ENCODE data around the gene CCDC27.
"Not testable (repeated sequence)": the region's sequence is repeated elsewhere in the genome, so short reads cannot be mapped to it uniquely, and the experiment has no call there.

The CCDC27 gene

DNA sequence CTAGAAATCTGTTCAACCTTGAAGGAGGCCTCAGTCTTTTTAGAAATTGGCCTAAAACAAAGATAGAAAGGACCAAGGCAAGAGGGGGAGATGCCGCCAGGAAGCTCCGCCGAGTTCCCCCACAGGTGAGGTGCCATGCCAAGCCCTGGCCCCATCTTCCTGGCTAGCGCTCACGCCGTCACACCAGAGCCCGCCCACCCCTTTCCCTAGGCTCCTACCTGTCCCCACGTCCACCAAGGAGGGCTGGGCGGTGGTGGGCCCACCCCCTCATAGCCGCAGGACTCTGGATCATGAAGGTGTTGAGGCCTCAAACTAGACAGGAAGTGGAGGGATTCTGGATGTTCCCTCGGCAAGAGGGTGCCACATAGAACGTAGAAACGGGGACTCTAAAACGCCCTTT lies 15.5 kb upstream of the CCDC27 start:
- DNase-seq (ENCODE audit: low read depth) = no peak

DNA sequence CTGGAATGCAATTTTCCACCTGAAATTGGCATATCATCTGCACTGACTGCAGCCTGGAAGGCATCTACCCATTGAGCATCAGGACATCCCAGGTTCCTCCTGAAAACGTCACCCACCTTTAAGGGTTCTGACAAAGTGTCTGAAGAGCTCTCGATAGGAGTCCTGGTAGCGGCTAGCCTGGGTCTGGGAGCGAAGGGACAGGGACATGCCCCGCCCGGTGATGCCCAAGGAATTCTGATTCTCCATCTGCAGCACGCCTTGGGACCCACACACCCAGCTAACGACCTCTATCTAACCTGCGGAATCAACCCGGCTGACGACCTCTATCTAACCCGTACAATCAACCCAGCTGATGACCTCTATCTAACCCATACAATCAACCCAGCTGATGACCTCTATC lies 13.3 kb upstream of the CCDC27 start:
- DNase-seq (ENCODE audit: low read depth) = no peak

DNA sequence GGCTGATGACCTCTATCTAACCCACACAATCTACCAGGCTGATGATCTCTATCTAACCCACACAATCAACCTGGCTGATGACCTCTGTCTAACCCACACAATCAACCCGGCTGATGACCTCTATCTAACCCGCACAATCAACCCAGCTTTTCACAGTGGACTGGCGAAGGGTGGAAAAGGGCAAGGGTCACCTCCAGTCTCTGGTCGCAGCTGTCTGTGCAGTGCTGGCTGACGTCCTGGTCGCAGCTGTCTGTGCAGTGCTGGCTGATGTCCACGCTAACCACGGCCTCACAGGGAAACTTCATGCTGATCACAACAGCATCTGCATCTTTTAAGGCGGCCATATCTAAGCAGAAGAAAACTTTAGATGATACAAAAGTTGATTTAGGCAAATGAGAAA lies 12.2 kb upstream of the CCDC27 start:
- no peak for DNase-seq (ENCODE audit: low read depth)

DNA sequence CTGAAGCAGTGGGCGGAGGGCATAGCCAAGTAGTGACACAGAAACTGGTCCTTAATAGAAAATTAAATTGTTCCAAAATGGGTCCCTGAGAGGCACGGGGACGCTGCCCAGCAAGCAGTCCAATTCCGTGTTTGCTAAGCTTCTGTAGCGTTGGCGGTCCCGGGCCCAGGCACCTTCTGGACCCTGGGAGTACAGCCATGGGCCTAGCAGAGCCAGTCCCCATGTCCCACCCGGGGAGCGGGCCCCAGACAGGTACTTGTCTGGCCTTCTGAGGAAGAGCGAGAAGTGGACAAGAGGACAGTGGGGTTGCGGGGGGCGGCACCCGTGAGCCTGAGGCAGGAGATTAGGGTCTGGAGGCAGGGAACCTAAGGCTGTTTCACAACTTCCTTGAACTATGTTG lies 11.5 kb upstream of the CCDC27 start:
- DNase-seq (ENCODE audit: low read depth) = no peak

DNA sequence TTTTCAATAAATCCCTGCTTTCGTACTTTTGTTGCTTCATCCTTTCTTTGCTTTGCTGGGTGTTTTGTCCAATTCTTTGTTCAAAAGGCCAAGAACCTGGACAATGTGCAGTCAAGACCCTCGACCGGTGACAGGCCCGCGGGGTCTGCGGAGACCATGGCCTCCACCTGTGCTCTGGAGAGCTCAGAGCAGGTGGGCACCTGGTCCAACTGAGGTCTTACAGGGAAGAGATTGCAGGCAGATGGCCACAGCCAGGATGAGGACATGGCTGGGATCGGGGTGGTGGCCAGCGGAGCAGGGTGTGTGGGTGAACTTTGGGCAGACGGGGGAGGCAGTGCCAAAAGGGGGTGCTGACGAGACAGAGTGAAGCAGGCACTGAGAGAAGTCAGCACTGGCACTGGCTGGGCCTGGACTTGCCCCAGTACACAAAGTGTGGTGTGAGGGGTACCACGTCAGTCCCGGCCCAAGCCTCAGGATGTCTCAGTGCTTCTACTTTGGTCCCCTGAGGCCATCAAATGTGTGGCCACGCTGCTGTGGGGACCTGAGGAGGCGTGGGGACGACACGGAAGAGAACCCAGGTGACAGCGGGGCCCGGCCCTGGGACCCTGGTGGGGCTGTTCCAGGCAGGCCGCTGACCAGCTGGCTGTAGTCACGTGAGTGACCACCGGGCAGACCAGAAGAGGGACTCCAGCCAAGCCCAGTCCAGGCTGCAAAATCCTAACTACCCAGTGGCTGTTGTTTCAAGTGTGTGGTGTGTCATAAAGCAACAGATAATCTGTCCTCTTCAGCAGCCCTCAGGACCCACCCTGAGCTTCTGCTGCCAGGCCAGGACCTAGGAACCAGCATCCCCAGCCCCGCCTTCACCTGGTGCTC lies 10.4 kb upstream of the CCDC27 start:
- no peak for DNase-seq (ENCODE audit: low read depth)

DNA sequence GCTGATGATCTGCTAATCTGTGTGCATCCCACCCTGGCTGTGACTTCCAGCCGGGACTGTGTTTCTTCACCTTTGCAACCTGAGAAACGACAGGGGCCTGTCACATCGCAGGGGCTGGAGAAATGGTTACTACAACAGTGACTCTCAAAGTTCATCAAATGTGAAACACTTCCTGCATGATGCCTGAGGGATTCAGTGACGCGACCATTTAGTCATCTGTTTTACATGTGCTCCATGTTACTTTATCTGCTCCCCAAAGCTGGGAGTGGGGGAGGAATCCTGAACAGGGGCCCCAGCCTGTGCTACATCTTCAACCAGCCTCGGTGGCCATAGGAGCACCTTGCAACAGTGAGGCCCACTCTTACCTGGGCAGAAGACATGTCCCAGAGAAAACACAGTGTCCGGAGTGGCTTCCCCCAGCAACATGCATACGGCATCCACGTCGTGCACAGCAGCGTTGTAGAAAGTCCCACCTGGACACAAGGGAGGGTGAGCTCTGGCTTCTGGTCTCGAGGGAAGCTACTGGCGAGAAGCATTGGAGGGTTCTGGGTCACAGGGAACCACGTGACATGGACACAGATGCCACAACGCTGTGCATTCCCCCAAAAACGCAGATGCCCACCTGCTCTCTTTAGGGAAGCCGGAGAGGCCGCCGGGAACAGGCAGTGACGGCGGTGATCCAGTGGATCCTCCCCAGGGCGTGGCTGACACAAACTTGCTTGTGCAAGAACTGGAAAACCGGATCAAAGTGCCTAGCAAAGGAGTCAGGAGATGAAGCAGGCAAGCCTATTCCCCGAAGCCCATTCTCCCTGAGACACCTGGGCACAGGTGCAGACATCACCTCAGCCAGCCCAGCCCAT lies 9.6 kb upstream of the CCDC27 start:
- DNase-seq (ENCODE audit: low read depth) = no peak

DNA sequence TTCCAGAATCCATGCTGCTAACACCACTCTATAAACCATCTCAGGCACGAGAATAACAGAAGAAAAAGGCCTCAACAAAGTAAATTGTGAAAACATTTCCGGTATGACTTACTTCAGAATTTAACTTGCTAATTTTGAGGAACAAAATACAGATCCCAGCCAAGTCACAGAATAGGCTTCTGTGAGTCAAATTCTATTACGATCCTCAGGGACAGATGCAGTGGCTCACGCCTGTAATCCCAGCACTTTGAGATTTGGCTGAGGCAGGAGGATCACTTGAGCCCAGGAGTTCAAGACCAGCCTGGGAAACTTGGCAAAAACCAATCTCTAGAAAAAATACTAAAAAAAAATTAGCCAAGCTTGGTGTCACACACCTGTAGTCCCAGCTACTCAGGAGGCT lies 8.8 kb upstream of the CCDC27 start:
- DNase-seq (ENCODE audit: low read depth) = no peak

DNA sequence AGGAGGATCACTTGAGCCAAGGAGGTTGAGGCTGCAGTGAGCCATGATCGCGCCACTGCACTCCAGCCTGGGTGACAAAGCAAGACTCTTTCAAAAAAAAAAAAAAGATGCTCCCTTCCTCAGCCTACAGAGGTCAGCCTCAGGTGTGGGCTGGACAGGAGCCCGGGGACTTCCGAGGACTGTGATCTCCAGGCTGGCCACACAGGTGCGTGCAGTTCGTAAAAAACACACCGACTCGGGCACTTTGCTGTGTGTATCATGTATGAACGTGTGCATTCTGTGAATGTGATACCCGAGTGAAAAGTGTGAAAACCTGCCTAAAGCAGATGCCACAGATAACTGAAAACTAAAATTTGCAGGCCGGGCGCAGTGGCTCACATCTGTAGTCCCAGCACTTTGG lies 8.4 kb upstream of the CCDC27 start:
- DNase-seq (ENCODE audit: low read depth) = no peak

DNA sequence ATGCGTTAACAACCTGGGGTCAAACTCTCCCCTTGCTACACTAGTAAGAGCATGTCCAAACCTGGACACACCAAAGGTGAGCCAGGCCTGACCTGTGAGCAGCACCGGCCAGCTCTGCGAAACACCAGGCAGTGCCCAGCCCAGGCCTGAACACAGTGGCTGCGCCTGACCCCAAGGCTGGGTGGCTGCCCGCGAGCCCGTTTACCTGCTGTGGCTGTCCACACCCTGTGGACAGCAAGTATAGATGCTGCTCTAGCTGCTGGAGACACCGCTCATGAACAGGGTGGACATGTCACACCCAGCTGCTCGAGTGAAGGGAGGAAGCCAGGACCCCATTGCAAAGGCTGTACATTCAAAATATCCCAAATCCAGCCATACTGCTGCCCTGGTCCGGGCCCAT lies 7.6 kb upstream of the CCDC27 start:
- no peak for DNase-seq (ENCODE audit: low read depth)

DNA sequence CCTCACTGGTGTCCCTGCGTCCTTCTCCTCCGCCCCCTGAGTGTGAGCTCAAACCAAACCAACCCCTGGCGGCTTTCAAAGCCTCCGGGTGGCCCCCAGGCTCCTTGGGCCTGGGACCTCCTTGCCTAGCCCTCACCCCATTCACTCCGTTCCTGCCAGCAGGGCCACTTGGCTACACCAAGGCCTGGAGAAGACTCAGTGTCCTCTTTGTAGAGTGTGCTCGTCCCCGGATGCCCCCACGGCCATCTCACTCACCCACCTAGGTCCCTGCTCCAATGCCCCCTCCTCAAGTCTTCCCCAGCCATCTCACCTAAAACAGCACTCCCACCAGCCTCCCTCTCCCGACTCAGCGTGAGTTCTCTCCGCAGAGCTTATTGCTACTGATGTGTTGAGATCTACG lies 7.2 kb upstream of the CCDC27 start:
- DNase-seq (ENCODE audit: low read depth) = no peak

DNA sequence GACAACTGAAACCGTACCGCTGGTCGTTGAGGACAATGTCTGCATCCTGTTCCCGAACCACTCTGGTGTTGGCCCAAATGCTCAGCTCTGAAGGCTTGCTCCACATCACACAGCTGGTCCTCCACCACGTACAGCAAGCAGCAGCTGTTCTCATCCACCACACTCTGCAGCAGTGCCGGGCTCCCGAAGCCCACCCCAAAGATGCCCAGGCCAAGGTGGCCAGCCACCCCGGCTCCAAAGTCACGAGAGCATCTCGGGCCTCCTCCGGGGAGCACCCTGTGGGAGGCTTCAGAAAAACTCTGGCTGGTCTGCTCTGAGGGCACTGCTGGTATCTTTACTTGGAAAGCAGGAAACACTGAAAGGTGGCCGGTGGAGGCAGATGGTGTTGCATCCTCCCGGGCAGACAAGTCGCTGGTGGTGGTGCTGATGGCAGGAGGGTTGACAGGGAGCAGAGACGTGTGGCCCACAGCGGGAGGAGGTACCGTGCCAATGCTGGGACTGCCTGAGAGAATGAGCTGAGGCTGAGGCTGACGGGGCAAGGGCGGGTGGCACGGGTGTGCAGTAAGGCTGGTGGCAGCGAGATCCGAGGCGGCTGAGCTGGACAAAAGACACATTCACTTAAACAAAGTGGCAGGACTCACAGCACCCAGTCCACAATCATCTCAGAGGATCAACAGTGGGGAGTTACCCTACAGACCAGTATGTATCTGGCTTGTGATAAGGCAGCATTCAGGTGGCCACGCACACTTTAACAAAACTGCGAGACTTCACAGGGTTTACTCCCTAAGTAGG lies 6.5 kb upstream of the CCDC27 start:
- no peak for DNase-seq (ENCODE audit: low read depth)

DNA sequence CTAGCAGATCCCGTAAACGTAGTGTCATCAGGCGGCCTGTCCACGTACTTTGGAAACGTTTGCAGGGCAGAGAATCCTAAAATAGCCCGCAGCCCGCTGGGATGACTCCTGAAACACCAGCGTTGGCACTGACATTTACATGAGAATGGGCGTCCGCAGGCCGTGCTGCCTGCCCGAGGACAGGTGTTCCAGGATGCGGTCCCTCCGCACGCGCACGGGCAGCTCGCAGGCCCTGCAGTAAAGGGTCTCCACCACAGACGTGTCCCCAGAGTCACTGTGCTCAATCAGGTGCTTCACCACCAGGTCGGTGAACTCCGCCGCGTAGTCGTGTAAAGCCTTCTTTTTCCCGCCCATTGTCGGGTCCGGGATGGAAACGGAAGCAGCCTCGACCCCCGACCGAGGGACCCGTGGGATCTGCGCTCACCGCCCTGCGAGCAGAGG lies 5.8 kb upstream of the CCDC27 start:
- DNase-seq (ENCODE audit: low read depth) = no peak

DNA sequence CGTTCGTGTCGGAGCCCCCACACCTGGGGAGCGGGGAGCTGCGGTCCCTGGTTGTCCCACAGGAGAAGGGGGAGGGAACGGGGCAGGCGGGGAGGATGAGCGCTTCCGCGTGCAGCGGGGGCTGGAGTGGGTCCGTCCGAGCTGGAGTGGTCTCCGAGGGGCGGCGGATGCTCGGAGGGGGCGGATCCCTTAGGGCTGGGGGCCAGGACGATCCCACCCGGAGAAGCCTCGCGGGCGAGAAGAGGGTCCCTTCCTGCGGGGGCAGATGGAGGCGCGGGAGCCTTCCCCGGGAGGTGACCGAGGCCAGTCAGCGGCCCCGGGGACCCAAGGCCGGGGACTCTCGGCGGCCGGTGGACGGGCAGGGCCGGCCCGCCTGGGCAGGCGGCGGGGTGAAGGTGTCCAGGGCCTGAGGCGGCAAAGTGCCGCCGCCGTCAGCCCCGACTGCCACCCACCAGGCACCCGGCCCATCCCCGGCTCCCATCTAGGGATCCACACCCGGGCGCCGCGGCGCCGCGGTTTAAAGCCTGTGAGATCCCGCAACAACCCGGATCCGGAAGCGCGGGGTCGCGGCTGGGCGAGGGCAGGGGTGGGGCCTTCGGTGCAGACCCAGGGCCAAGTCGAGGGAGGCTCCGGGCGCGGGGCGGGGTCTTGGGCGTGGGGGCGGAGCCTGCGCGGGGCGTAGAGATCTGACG lies 5.3 kb upstream of the CCDC27 start:
- peak; percentile 80 for DNase-seq (ENCODE audit: low read depth)

DNA sequence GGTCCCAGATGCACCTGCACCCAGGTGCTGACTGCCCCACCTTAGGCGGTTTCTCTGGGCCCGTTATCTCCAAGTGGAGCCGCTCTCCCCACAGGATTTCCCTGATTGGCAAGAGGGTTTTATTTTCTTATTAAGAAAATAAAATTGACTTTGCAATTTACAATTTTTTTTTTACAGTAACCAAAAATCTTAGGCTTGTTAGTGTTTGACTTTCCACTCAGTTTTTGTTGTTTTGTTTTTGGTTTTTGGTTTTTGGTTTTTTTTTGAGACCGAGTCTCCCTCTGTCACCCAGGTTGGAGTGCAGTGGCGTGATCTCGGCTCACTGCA lies 4.8 kb upstream of the CCDC27 start:
- DNase-seq (ENCODE audit: low read depth) = no peak

DNA sequence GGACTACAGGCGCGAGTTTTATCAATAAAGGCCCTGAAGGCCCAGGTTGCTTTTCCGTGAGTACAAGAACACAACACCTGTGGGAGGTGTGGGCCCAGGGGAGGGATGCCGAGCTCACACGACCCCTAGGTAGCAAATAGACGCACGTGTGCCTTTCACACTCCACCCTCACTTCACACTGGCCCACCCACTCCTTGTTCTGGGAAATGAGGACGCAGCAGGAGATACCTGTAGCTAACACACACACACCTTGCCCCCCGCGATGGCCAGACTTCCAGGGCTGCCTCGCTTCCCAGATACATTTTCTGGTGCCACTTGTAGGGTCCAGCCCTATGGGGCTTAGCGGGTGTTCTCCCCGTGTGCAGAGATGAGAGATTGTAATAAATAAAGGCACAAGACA lies 4.3 kb upstream of the CCDC27 start:
- no peak for DNase-seq (ENCODE audit: low read depth)

DNA sequence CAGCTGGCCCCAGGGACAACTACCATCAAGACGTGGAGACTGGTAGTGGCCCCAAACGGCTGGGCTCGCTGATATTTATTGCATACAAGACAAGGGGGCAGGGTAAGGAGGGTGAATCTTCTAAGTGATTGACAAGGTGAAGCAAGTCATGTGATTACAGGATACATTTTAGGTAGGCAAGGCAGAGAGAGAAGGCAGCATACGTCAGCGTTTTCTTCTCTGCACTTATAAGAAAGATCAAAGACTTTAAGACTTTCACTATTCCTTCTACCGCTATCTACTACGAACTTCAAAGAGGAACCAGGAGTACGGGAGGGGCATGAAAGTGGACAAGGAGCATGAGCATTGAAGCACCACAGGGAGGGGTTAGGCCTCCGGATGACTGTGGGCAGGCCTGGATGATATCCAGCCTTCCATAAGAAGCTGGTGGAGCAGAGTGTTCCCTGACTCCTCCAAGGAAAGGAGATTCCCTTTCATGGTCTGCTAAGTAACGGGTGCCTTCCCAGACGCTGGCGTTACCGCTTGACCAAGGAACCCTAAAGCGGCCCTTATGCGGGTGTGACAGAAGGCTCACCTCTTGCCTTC lies 3.8 kb upstream of the CCDC27 start:
- not testable (repeated sequence) for DNase-seq (ENCODE audit: low read depth)

DNA sequence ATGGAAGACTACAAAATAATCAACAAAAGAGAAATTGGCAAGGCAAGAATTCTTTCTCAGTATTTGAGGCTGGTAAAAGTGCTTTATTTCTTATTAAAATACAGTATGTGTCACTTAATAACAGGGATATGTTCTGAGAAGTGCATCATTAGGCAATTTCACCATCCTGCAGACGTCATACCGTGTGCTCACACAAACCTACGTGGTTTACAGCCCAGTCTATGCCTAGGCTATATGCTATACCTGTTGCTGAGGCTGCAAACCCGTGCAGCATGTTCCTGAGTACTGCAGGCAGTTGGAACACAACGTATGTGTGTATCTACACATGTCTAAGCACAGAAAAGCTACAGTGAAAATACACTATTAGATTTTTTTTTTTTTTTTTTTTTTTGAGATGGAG lies 2.7 kb upstream of the CCDC27 start:
- no peak for DNase-seq (ENCODE audit: low read depth)

DNA sequence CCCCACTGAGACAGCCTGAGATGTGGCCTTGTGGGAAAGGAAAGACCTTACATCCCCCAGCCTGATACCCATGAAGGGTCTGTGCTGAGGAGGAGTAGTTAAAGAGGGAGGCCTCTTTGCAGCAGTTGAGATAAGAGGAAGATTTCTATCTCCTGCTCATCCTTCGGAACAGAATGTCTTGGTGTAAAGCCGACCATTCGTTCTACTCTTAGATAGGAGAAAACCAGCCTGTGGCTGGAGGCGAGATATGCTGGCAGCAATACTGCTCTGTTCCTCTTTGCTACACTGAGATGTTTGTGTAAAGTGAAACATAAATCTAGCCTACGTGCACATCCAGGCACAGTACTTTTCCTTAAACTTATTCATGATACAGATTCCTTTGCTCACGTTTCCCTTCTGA lies 1.5 kb upstream of the CCDC27 start:
- DNase-seq (ENCODE audit: low read depth) = no peak

DNA sequence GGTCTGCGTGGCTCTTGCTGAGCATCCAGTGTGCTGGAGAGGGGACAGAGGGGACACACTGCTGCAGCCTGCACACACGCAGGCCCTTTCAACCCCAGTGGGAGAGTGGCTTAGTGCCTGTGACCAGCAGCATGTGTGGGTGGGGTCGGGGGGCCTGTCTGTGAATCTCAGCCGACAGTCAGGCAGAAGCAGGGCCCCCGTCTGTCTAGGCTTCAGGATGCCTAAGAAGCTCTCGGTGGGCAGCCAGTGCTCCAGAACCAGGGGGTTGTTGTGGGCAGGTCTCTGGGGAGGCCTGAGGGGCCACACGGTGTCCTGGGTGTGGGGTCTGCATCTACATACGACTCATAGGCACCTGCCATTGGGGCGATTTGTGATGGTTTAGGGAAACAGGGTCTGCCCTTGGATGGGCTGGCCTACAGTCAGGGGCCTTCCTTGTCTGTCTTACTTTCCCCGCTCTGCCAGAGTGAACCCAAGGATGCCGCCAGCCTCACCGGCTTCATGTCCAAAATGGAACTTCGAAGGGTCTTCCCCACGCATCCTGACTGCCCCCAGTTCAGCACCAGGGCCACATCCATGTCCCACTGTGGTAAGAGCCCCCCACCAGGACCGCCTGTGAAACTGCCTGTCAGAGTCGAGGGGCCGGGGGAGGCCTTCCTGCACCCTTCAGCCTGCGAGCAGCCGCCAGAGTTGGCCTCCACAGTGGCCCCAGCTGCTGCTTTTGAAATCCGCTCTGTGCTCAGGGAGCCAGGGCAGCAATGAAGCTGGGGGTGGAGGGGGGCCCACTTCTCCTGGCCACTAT lies 1.6 kb downstream of the CCDC27 start:
- no peak for DNase-seq (ENCODE audit: low read depth)

DNA sequence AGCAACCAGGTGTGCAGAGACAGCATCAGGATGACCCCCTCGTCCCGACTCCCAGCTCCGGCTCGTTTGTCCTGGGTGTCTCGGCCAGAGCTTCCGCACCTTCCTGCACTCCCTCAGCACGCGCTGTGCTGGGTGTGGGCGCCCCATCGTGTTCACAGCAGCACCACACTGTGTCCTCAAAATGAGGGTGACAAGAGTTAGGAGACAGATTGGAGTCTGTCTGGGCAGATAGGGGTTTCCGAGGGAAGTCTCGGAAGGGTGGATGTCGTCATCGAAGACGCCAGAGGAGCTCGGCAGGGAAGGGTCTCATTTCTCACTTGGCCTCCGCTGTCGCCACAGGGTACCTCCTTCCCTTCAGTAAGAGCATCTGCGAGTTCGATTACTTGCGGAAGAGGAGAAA lies 4.1 kb downstream of the CCDC27 start:
- DNase-seq (ENCODE audit: low read depth) = no peak

DNA sequence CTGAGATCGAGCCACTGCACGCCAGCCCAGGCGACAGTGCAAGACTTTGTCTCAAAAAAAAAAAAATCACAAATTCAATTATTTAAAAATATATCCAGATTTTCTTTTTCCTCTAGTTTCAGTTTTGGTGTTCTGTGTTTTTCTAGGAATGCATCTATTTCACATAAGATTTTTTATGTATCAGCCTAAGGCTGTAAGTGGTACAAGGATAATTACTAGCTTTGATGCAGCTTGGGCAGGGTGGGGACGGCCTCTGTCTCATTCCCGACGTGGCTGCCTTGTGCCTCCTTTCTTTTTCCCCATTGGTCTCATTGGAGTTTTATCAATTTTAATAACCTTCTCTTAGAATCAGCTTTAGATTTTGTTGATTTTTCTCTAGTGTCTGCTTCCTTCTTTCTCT lies 6.9 kb downstream of the CCDC27 start:
- DNase-seq (ENCODE audit: low read depth) = no peak
